ENCODE results near the gene NBEA. TPM values are rescaled to one million over a fixed set of nuclear protein-coding genes. Genes with fewer than 3 reads are reported as not detected.
"Not testable (repeated sequence)": the region's sequence is repeated elsewhere in the genome, so short reads cannot be mapped to it uniquely, and the experiment has no call there.

The NBEA gene
- total and polyA plus RNA-seq, 12 donors, result 3.1 to 19.7 (median 14.2) TPM

DNA sequence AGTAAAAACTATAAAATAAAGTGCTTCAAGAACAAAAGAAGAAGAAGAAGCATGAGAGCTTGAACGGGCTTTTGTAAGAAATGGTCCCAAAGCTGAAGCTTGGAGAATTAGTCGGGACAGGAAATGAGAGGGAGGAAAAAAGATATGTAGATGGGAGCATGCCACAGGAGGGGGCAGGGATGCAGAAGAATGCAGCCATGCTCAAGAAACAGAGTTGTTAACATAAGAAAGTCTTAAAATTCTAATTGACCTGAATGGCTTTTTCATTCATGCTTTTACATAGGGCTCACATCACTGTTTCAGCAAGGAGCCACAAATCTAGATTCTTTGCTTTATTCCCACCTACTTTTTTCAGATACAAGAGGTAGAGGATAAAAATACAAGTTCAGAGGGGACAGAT, 27.7 kb upstream of the NBEA start:
- no peaks in the 10 kb centered on the region for H3K4me1 ChIP-seq (replicated peaks in 1 of 2)
- 5 to 15% (median 9%) methylated on average over 2 of the region's 2 CpGs for WGBS, 4 donors
- no peaks in the 10 kb centered on the region for H3K9me3 ChIP-seq (replicated peaks in 1 of 3)
- H3K27me3 ChIP-seq, result no peaks in the 10 kb centered on the region
- H3K27ac ChIP-seq, result no peak overlapping the region
- no peak for DNase-seq
- intact Hi-C loops (cut with DNase I), result no loop called here
- no peaks in the 10 kb centered on the region for H3K36me3 ChIP-seq (replicated peaks in 1 of 2)
- TF ChIP-seq, protein P1, sequence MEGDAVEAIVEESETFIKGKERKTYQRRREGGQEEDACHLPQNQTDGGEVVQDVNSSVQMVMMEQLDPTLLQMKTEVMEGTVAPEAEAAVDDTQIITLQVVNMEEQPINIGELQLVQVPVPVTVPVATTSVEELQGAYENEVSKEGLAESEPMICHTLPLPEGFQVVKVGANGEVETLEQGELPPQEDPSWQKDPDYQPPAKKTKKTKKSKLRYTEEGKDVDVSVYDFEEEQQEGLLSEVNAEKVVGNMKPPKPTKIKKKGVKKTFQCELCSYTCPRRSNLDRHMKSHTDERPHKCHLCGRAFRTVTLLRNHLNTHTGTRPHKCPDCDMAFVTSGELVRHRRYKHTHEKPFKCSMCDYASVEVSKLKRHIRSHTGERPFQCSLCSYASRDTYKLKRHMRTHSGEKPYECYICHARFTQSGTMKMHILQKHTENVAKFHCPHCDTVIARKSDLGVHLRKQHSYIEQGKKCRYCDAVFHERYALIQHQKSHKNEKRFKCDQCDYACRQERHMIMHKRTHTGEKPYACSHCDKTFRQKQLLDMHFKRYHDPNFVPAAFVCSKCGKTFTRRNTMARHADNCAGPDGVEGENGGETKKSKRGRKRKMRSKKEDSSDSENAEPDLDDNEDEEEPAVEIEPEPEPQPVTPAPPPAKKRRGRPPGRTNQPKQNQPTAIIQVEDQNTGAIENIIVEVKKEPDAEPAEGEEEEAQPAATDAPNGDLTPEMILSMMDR (IDR thresholded peaks at IDR 0.05), result no peak
- TF ChIP-seq POLR2A (IDR thresholded peaks at IDR 0.05), result no peak
- no peak overlapping the region for H3K4me3 ChIP-seq

DNA sequence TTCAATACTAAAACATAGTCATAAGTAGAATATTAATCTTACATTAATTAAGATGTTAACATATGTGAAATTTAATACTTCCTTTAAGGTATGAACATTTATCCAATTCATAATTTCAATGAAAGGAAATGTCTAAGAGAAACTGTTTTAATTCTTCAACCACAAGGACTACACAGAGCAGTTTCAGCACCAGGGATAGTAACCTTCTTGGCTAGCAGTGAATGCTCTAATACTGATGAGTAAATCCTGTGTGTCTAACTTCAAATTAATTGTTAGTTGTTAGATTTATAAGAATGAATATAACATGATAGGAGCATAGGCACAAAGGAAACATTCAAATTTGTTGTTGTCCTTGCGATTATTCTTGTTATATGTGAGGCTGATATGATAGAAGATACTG, 15.6 kb upstream of the NBEA start:
- WGBS, 4 donors, result 71 to 92% (median 81%) methylated on average over 1 of the region's 1 CpG
- Histone ChIP-seq H3K9me3 (replicated peaks in 1 of 3) (no peaks in the 10 kb centered on the region), H3K4me1 (replicated peaks in 1 of 2) (no peaks in the 10 kb centered on the region), H3K4me3 (no peak overlapping the region), H3K36me3 (replicated peaks in 1 of 2) (no peaks in the 10 kb centered on the region), H3K27me3 (no peaks in the 10 kb centered on the region), H3K27ac (no peak overlapping the region)
- intact Hi-C loops (cut with DNase I), result no loop called here
- no peak for DNase-seq
- TF ChIP-seq POLR2A (IDR thresholded peaks at IDR 0.05), result no peak
- TF ChIP-seq, protein P1 (IDR thresholded peaks at IDR 0.05), result no peak

DNA sequence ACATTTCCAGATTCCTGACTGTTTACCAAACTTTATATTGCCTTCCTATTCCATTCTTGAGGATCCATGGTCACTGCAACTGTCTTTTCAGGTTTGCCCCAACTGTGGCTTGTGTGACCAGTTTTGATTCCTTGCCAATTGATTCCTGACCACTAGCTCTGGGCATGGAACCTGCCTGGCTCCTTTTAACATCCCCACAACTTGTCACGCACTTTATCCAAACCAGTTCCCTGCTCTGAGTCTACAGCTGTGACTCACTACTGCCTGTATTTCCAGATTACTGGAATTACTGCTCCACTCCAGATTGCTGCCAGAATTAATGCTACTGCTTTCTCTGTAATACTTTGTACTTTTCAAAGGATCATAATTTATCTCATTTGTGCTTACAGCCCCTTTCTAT, 13.4 kb upstream of the NBEA start:
- WGBS, 4 donors, result 50 to 79% (median 69%) methylated on average over 1 of the region's 1 CpG
- H3K27ac ChIP-seq; H3K36me3 ChIP-seq (replicated peaks in 1 of 2); H3K4me3 ChIP-seq; intact Hi-C loops (cut with DNase I); H3K4me1 ChIP-seq (replicated peaks in 1 of 2); H3K27me3 ChIP-seq; H3K9me3 ChIP-seq (replicated peaks in 1 of 3); DNase-seq: not testable (repeated sequence)

DNA sequence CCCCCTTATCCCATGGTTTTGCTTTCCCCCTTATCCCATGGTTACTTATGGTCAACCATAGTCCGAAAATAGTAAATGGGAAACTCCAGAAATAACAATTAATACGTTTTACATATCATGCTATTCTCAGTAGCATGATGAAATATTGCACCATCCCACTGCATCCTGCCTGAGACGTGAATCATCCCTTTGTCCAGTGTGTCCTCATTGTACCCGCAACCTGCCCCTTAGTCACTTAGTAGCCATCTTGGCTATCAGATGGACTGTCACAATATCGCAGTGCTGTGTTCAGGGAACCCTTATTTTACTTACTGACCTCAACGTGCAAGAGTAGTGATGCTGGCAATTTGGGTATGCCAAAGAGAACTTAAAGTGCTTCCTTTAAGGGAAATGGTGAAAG, 10.5 kb upstream of the NBEA start:
- TF ChIP-seq, protein P1 (IDR thresholded peaks at IDR 0.05), result no peak
- no peak for TF ChIP-seq POLR2A (IDR thresholded peaks at IDR 0.05)

DNA sequence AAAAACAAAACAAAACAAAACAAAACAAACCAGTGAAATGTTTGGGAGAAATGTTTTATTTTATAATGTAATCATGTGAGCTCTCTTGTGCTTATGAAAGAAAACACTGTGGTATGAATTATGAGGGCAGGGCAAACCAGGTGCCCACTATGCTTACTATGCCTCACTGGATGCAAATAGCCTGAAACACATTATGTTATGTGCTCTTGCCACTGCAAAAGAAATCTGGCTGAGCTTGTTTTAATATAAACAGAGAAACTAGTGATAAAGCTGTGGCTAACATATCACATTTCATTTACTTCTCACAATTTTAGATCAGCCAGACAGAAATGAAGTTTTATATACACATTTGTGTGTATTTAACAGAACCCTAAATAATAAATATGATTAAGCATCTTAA, 8.7 kb upstream of the NBEA start:
- DNase-seq, result no peak
- Histone ChIP-seq H3K4me1 (replicated peaks in 1 of 2) (no peaks in the 10 kb centered on the region), H3K36me3 (replicated peaks in 1 of 2) (no peaks in the 10 kb centered on the region), H3K27ac (no peak overlapping the region), H3K9me3 (replicated peaks in 1 of 3) (no peaks in the 10 kb centered on the region), H3K27me3 (no peaks in the 10 kb centered on the region), H3K4me3 (no peak overlapping the region)
- TF ChIP-seq POLR2A (IDR thresholded peaks at IDR 0.05), result no peak
- TF ChIP-seq, protein P1 (IDR thresholded peaks at IDR 0.05), result no peak
- intact Hi-C loops (cut with DNase I), result loop anchor here in 1 of 2 donors (10.0 kb wide), 1 partner anchor 221 kb away; no protein-coding TSS in a partner anchor

More for the DNA sequence above, 10.5 kb upstream of the NBEA start:
- intact Hi-C loops (cut with DNase I), result loop anchor here in 1 of 2 donors (10.0 kb wide), 1 partner anchor 223 kb away; no protein-coding TSS in a partner anchor
- Histone ChIP-seq H3K36me3 (replicated peaks in 1 of 2) (no peaks in the 10 kb centered on the region), H3K4me3 (no peak overlapping the region), H3K27ac (no peak overlapping the region), H3K27me3 (no peaks in the 10 kb centered on the region), H3K4me1 (replicated peaks in 1 of 2) (no peaks in the 10 kb centered on the region), H3K9me3 (replicated peaks in 1 of 3) (no peaks in the 10 kb centered on the region)
- DNase-seq, result no peak
- WGBS, 4 donors, result 67 to 74% (median 74%) methylated on average over 6 of the region's 6 CpGs
